C4-2B (cell line): ENCODE data around the gene IFNLR1.
A peak's percentile ranks its signal among the peaks of the same experiment; 100 is the strongest.

Source experiments
- H3K27ac ChIP-seq: fragments of 450-650 bp; 2 replicates; pipeline ENCODE4 v1.5.1; 2017
- ZFX ChIP-seq: fragments of 450-650 bp; IDR thresholded peaks from 2 replicates; pipeline ENCODE4 v1.6.1; 2017
- TF ChIP-seq, protein P1 (sequence below): fragments of 450-650 bp; conservative IDR thresholded peaks from 2 replicates; pipeline ENCODE4 v1.5.1; 2017; ENCODE audit warnings: mild to moderate bottlenecking

IFNLR1 gene

DNA sequence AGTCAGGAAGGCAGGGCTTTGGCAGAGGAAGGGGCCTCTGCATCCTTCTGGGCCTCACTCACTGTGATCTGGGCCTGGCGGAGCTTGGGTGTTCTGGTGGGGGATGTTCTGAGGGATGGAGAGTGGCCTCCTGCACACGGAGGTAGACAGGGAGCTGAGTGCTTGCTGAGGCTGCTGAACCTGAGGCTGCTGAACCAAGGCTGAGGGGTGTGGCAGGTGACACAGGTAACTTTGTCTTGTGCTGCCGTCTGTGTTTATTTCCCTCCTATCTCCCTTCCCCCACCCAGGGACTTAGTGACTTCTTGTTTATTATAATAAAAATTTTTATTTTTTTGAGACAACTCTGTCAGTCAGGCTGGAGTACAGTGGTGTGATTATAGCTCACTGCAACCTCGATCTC is 37.7 kb upstream of the IFNLR1 start:
- no peak overlapping the region for H3K27ac ChIP-seq
- no peak for TF ChIP-seq ZFX
- TF ChIP-seq, protein P1, sequence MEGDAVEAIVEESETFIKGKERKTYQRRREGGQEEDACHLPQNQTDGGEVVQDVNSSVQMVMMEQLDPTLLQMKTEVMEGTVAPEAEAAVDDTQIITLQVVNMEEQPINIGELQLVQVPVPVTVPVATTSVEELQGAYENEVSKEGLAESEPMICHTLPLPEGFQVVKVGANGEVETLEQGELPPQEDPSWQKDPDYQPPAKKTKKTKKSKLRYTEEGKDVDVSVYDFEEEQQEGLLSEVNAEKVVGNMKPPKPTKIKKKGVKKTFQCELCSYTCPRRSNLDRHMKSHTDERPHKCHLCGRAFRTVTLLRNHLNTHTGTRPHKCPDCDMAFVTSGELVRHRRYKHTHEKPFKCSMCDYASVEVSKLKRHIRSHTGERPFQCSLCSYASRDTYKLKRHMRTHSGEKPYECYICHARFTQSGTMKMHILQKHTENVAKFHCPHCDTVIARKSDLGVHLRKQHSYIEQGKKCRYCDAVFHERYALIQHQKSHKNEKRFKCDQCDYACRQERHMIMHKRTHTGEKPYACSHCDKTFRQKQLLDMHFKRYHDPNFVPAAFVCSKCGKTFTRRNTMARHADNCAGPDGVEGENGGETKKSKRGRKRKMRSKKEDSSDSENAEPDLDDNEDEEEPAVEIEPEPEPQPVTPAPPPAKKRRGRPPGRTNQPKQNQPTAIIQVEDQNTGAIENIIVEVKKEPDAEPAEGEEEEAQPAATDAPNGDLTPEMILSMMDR: no peak

DNA sequence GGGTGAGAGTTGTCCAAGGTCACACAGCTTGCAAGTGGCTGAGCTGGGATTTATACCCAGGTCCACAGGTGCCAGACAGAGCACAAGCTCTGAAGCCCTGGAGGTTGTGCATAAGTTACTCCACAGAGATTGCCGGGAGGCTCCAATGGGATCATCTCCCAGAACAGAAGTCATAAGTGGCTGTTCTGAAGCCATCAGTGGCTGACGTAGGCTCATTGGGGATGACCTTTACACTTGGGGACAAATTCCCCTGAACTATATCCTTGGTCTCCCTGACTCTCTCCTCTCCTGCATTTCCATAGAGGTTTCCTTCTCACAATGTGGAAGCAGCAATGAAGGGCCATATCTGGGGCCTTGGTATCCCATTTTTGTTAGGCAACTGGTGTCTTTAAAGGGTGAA is 37.0 kb upstream of the IFNLR1 start:
- no peak overlapping the region for H3K27ac ChIP-seq
- TF ChIP-seq ZFX: no peak
- TF ChIP-seq, protein P1: no peak

DNA sequence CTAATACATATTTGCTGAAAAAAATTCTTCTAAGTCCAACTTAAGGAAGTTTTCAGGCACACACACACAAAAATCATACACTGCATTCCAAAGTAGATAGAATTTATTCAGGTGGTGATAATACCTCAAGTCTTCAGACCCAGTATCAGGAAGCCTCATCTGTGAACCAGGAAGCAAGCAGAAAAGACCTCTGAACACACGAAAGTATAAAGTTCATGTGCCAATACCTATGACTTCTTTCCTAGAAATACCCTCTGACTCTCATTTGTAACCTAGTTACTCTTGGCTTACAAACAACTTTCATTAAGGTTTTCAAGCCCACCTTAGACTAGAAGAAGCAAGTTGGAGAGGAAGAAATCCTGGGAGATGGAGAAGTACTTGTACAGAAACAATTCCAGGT is 35.7 kb upstream of the IFNLR1 start:
- TF ChIP-seq, protein P1: no peak
- no peak for TF ChIP-seq ZFX
- H3K27ac ChIP-seq: no peak overlapping the region

DNA sequence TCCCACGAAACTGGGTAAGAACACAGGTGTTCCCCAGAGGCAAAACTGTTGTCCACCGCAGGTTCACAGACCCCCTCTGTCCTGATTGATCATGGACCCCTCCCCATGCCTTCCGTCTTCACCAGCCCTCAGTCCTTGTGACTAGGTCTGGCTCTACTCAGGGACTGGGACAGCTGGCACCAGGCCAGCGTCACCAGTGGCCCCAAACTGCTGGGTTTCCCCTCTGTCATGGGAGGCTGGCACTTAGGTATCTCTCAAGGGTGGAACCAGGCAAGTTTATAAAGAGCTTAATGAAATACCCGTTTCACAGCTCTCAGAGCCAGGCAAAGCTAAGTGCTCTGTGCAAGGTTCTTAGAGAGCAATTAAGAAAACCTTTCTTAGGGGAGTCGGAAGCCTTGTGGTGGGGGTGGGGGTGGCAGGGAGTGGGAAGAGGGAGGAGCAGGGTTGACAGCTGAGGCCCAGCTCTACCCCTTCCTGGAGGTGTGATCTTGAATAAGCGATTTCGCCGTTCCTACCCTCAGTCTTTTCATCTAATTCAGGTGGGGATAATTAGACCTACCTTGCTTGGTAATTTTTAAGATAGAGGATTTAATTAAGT is 35.0 kb upstream of the IFNLR1 start:
- TF ChIP-seq, protein P1: no peak
- TF ChIP-seq ZFX: no peak
- H3K27ac ChIP-seq: no peak overlapping the region

GRCh38 chr1:24221246-24221645 is 34.2 kb upstream of the IFNLR1 start:
- no peak for TF ChIP-seq ZFX
- TF ChIP-seq, protein P1: no peak
- no peak overlapping the region for H3K27ac ChIP-seq

DNA sequence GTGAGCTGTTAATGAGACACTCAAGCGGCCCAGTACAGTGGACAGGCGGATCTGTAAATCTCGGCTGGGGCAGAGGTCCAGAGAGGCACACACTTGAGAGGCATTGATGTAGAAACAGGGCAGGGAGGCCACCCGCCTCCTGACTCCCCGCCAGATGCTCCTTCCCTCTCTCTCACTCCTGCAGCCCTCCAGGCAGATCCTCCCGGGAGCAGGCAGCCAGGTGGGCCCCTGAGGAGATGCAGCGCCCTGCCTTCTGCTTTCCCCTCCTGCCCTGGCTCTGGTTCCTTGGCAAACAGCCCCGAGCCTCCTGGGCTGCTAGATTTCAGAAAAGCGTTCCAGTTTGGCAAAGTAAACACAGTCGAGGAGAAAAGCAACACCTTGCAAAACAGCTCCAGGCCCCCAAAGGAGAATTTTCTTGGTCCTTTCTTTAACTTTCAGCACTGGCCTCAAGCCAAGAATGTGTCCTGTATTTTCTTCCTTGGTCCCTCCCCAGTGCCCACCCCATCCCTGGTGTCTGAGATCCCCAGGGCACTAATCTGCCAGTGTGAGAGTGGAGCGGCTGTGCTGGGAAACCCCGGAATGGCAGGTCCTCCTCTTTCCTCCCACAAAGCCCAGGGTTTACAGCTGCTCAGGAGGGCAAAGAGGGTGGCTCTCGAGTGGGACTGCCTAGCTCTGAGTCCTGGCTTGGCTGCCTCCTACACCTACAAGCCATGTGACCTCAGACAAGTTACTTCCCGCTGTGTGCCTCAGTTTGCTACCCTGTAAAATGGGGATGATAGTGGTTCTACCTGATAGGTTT is 29.4 kb upstream of the IFNLR1 start:
- peak overlapping the region; percentile 33 for H3K27ac ChIP-seq
- TF ChIP-seq, protein P1: no peak
- no peak for TF ChIP-seq ZFX

GRCh38 chr1:24215226-24215814 is 28.2 kb upstream of the IFNLR1 start:
- TF ChIP-seq, protein P1: no peak
- no peak for TF ChIP-seq ZFX
- H3K27ac ChIP-seq: peak overlapping the region; percentile 33; the same call in 1 of the 2 replicates
